Measurements from ENCODE around the gene ORM2.

ORM2 gene

DNA sequence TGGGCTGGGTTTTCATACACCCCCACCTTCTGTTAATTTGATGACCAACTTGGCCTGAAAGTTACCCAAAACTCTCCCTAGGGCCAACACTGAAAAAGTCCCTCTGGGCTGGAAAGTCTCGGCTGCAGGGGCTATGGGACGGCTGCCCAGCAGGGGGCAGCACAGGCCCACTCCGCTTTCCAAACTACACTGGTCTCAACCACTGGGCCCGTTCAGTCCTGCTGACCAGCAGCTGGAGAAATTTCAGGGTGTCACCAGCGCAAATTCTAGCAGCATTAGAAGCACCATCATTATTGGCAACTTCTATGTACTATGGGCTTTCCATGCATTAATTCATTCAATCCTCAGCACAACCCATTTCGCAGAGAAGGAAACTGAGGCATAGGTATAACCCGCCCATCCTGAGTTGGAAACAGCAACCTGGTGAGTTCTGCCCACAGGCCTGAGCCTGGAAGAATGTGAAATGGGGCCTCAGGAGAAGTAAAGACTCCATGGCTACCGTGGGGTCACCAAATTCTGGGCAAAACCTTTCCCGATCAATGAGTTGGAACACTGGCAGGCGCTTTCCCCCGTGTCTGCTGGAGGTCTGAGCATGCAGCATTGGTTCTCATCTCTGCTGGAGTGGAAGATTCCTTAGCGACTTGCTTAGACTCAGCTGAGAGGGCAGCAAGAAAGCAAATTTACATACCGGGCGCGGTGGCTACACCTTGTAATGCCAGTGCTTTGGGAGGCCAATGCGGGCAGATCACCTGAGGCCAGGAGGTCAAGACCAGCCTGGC lies 9.7 kb downstream of the ORM2 start:
- Histone ChIP-seq H3K36me3 (ENCODE audit: insufficient read depth) (0 out of 2 replicates have a peak, but pooled peaks cover 3% of the 10 kb centered on the region), H3K27ac (no peak overlapping the region), H2AFZ (ENCODE audit: low read depth) (no peak overlapping the region), H3K27me3 (ENCODE audit: insufficient read depth, low read depth) (no peaks in the 10 kb centered on the region), H3K79me2 (ENCODE audit: insufficient read depth, low read depth) (no peaks in the 10 kb centered on the region), H3K4me2 (no peak overlapping the region), H3K4me3 (IDR thresholded peaks at IDR 0.05; ENCODE audit: insufficient read depth, low read depth, low read length) (no peak overlapping the region), H4K20me1 (ENCODE audit: insufficient read depth) (no peaks in the 10 kb centered on the region), H3K9ac (no peak overlapping the region), H3K4me1 (ENCODE audit: low read depth, poor library complexity, severe bottlenecking) (no peaks in the 10 kb centered on the region)
- TF ChIP-seq CTCF (conservative IDR thresholded peaks at IDR 0.05; ENCODE audit: low read depth, low read length): peak; percentile 81

GRCh38 chr9:114341152-114341830 lies 11.6 kb downstream of the ORM2 start:
- Histone ChIP-seq H2AFZ (ENCODE audit: low read depth) (no peak overlapping the region), H3K4me1 (ENCODE audit: low read depth, poor library complexity, severe bottlenecking) (no peaks in the 10 kb centered on the region), H3K27me3 (ENCODE audit: insufficient read depth, low read depth) (no peaks in the 10 kb centered on the region), H4K20me1 (ENCODE audit: insufficient read depth) (no peaks in the 10 kb centered on the region), H3K79me2 (ENCODE audit: insufficient read depth, low read depth) (no peaks in the 10 kb centered on the region), H3K9ac (no peak overlapping the region), H3K27ac (no peak overlapping the region), H3K4me2 (no peak overlapping the region), H3K36me3 (ENCODE audit: insufficient read depth) (peaks cover 5% of the 10 kb centered on the region; the same call in 1 of the 2 replicates), H3K4me3 (IDR thresholded peaks at IDR 0.05; ENCODE audit: insufficient read depth, low read depth, low read length) (no peak overlapping the region)
- no peak for TF ChIP-seq CTCF (conservative IDR thresholded peaks at IDR 0.05; ENCODE audit: low read depth, low read length)

GRCh38 chr9:114341991-114342390 lies 12.3 kb downstream of the ORM2 start:
- H3K4me3 ChIP-seq (IDR thresholded peaks at IDR 0.05; ENCODE audit: insufficient read depth, low read depth, low read length): no peak overlapping the region
- no peak for TF ChIP-seq CTCF (conservative IDR thresholded peaks at IDR 0.05; ENCODE audit: low read depth, low read length)
- H3K79me2 ChIP-seq (ENCODE audit: insufficient read depth, low read depth): no peaks in the 10 kb centered on the region
- H3K27me3 ChIP-seq (ENCODE audit: insufficient read depth, low read depth): no peaks in the 10 kb centered on the region
- H3K27ac ChIP-seq: no peak overlapping the region
- H2AFZ ChIP-seq (ENCODE audit: low read depth): no peak overlapping the region
- H3K36me3 ChIP-seq (ENCODE audit: insufficient read depth): peaks cover 12% of the 10 kb centered on the region; the same call in 1 of the 2 replicates
- no peak overlapping the region for H3K4me2 ChIP-seq
- no peaks in the 10 kb centered on the region for H3K4me1 ChIP-seq (ENCODE audit: low read depth, poor library complexity, severe bottlenecking)
- no peak overlapping the region for H3K9ac ChIP-seq
- H4K20me1 ChIP-seq (ENCODE audit: insufficient read depth): no peaks in the 10 kb centered on the region

DNA sequence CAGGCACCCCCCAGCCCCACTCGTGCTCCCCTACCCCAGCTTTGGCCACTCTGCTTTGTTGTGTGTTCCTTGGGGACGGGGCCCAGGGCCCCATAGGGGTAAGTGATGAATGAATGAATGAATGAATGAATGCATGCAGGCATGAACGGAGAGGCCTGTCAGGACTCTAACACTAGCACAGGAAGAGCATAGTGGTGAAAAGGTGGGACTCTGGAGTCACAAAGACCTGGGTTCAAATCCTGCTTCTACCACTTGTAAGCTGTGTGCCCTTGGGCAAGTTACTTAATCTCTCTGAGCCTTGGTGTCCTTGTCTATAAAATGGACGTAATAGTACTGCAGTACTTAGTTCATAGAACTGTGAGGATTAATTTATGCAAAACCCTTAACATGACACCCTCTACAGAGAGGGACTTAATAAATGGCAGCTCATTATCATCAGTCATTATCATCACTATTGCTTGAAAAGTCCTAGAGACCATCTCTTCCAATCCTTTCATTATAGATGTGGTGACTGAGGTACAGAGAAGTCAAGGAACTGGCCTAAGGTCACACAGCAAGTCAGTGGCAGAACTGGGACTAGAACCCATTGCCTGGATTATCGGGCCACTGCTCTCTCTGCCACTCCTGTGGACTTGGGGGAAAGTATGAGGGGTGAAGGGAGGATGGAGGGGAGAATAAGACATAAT lies 13.2 kb downstream of the ORM2 start:
- peaks cover 12% of the 10 kb centered on the region; the same call in 1 of the 2 replicates for H3K36me3 ChIP-seq (ENCODE audit: insufficient read depth)
- no peak overlapping the region for H3K27ac ChIP-seq
- no peak overlapping the region for H3K9ac ChIP-seq
- H3K4me2 ChIP-seq: no peak overlapping the region
- H3K27me3 ChIP-seq (ENCODE audit: insufficient read depth, low read depth): no peaks in the 10 kb centered on the region
- H4K20me1 ChIP-seq (ENCODE audit: insufficient read depth): no peaks in the 10 kb centered on the region
- H3K4me1 ChIP-seq (ENCODE audit: low read depth, poor library complexity, severe bottlenecking): no peaks in the 10 kb centered on the region
- TF ChIP-seq CTCF (conservative IDR thresholded peaks at IDR 0.05; ENCODE audit: low read depth, low read length): no peak
- H3K79me2 ChIP-seq (ENCODE audit: insufficient read depth, low read depth): no peaks in the 10 kb centered on the region
- no peak overlapping the region for H3K4me3 ChIP-seq (IDR thresholded peaks at IDR 0.05; ENCODE audit: insufficient read depth, low read depth, low read length)
- no peak overlapping the region for H2AFZ ChIP-seq (ENCODE audit: low read depth)
